Endothelial cell of umbilical vein (primary cell): ENCODE measurements around the gene RPS6KA1. TPM values are rescaled to one million over a fixed set of nuclear protein-coding genes. Genes with fewer than 3 reads are reported as not detected.

ENCODE experiments used
- BruUV-seq: library from RNA; stranded (reverse); fragments of 400-500 nt; replicated peaks from 2 replicates; lab custom pipeline; 2021; lab: Mats Ljungman, UMichigan
- CTCF ChIA-PET: fragments of 300-600, 350-600 bp; sonication (Branson Sonifier 250); formaldehyde crosslinking; loops from one replicate; lab custom pipeline; 2021; ENCODE audit warnings: antibody characterized with exemption, inconsistent platforms; lab: Charles Lee
- POLR2A ChIA-PET: fragments of 300-600, 350-600 bp; sonication (Branson Sonifier 250); formaldehyde crosslinking; loops from one replicate; lab custom pipeline; 2021; ENCODE audit warnings: antibody characterized with exemption, inconsistent platforms; lab: Charles Lee
- DNase-seq: peaks from one replicate; pipeline ENCODE4 v3.0.0-alpha.2; 2011; ENCODE audit warnings: low read depth, low spot score
- FAIRE-seq: peaks from 2 replicates; lab custom pipeline; 2011; peaks lifted over from hg19 to GRCh38; lab: Jason Lieb, UNC
- H2AFZ ChIP-seq: 2 replicates; pipeline ENCODE4 v1.6.0; 2012; ENCODE audit warnings: low read depth, low read length, control low read depth, inconsistent platforms
- H3K27ac ChIP-seq: 2 replicates; pipeline ENCODE4 v1.5.1; 2011; ENCODE audit warnings: low read depth, mild to moderate bottlenecking, control low read depth, low read length, moderate library complexity; ENCODE audit not compliant: insufficient read depth
- H3K27me3 ChIP-seq, 2 experiments: 2 replicates each; pipeline versions ENCODE4 v1.6.0 to v1.6.1; 2011; ENCODE audit warnings: low read length in 2 of 2, mixed read lengths in 1 of 2; ENCODE audit not compliant: control insufficient read depth in 2 of 2, insufficient read depth in 2 of 2
- H3K36me3 ChIP-seq, 2 experiments: 2 replicates in 1 of 2; 3 replicates in 1 of 2; pipeline ENCODE4 v1.5.1; 2011; ENCODE audit warnings: low read length in 2 of 2, mild to moderate bottlenecking in 1 of 2, moderate library complexity in 1 of 2; ENCODE audit not compliant: control insufficient read depth in 2 of 2, insufficient read depth in 2 of 2; ENCODE audit errors: extremely low read depth in 1 of 2
- H3K4me1 ChIP-seq: 3 replicates; pipeline ENCODE4 v1.5.1; 2011; ENCODE audit warnings: mild to moderate bottlenecking, low read length; ENCODE audit not compliant: control insufficient read depth, insufficient read depth; ENCODE audit errors: extremely low read depth
- H3K4me2 ChIP-seq: 2 replicates; pipeline ENCODE4 v1.6.1; 2011; ENCODE audit warnings: low read length, control low read depth, mixed read lengths; ENCODE audit not compliant: insufficient read depth
- H3K4me3 ChIP-seq, 3 experiments: fragments of 200-600 bp in 1 of 3; sonication (generic), shearing (Covaris generic) in 1 of 3; replicated peaks in 1 of 3; 2 replicates each; pipeline ENCODE4 v1.5.1; 2011 to 2016; ENCODE audit warnings: control low read depth in 3 of 3, low read length in 3 of 3, mild to moderate bottlenecking in 2 of 3, inconsistent platforms in 1 of 3, low read depth in 1 of 3, moderate library complexity in 1 of 3; ENCODE audit not compliant: insufficient read depth in 1 of 3
- H3K79me2 ChIP-seq: 2 replicates; pipeline ENCODE4 v1.6.0; 2012; ENCODE audit warnings: low read length, inconsistent platforms; ENCODE audit not compliant: control insufficient read depth, insufficient read depth
- H3K9ac ChIP-seq: replicated peaks from 2 replicates; pipeline ENCODE3; 2011; ENCODE audit warnings: low read length, control low read depth; ENCODE audit not compliant: insufficient read depth; ENCODE audit errors: extremely low read depth
- H3K9me1 ChIP-seq: replicated peaks from 3 replicates; pipeline ENCODE4 v1.6.0; 2011; ENCODE audit warnings: mild to moderate bottlenecking, low read length; ENCODE audit not compliant: control insufficient read depth, insufficient read depth; ENCODE audit errors: extremely low read depth
- H3K9me3 ChIP-seq: replicated peaks from 2 replicates; pipeline ENCODE4 v1.5.1; 2012; ENCODE audit warnings: low read length, inconsistent platforms; ENCODE audit not compliant: control insufficient read depth, insufficient read depth
- H4K20me1 ChIP-seq: replicated peaks from 2 replicates; pipeline ENCODE3; 2011; ENCODE audit warnings: mild to moderate bottlenecking, low read length; ENCODE audit not compliant: control insufficient read depth, insufficient read depth; ENCODE audit errors: extremely low read depth
- EZH2 ChIP-seq: IDR thresholded peaks from 2 replicates; pipeline ENCODE4 v1.6.1; 2012; ENCODE audit warnings: borderline replicate concordance, low read depth, mild to moderate bottlenecking, moderate library complexity, low read length, inconsistent platforms; ENCODE audit not compliant: severe bottlenecking
- FOS ChIP-seq: IDR thresholded peaks from 2 replicates; pipeline ENCODE4 v1.6.1; 2011; ENCODE audit warnings: mild to moderate bottlenecking, low read length, moderate library complexity, borderline replicate concordance; ENCODE audit not compliant: insufficient read depth
- MYC ChIP-seq: IDR thresholded peaks from one replicate; pipeline ENCODE4 v1.6.1; 2011; ENCODE audit warnings: mild to moderate bottlenecking, low read depth, low read length
- POLR2A ChIP-seq: IDR thresholded peaks from 2 replicates; pipeline ENCODE4 v1.6.1; 2012; ENCODE audit warnings: low read depth, mild to moderate bottlenecking, control low read depth, low read length
- dilution Hi-C: fragments of 300-500 bp; cut with MboI; formaldehyde crosslinking; loops from one replicate; pipeline ENCODE4 v1.15.0; 2019; ENCODE audit warnings: low sequenced_read_pairs; ENCODE audit not compliant: extremely low pct_ligation_motif_present
- intact Hi-C: fragments of 100-400 bp; cut with micrococcal nuclease; formaldehyde crosslinking; loops from one replicate; pipeline ENCODE4 v1.10.0; 2022
- polyA plus RNA-seq, 4 experiments: library from polyadenylated mRNA; depleted of rRNA in 3 of 4; stranded (reverse) in 3 of 4; unstranded in 1 of 4; fragments of >200 nt; gene quantifications; 2 replicates each; pipeline versions ENCODE4 v1.2.1 to v1.2.3, GENCODE V29; 2011 to 2012; ENCODE audit warnings: missing spikeins in 1 of 4
- total RNA-seq: library from RNA; stranded (reverse); gene quantifications from 2 replicates; pipeline ENCODE4 v1.2.3, GENCODE V29; 2021
- TF ChIP-seq, protein P1 (sequence below): IDR thresholded peaks from 2 replicates; pipeline ENCODE4 v1.6.1; 2011; ENCODE audit not compliant: insufficient read depth, insufficient read length
- TF ChIP-seq, protein P2 (sequence below), 2 donors: IDR thresholded peaks; 1 replicate in 1 of 2; 2 replicates in 1 of 2; pipeline ENCODE4 v1.5.1; 2011; ENCODE audit warnings: low read length in 2 of 2, mild to moderate bottlenecking in 2 of 2, moderate library complexity in 2 of 2, control low read depth in 1 of 2, inconsistent platforms in 1 of 2, low read depth in 1 of 2; ENCODE audit not compliant: insufficient read depth in 1 of 2; ENCODE audit errors: extremely low read depth in 1 of 2

RPS6KA1 gene
- total and polyA plus RNA-seq, 2 donors (not counting 3 experiments of a cell fraction or from before 2014, with no cell fraction given) = 6.7 to 15.5 TPM

DNA sequence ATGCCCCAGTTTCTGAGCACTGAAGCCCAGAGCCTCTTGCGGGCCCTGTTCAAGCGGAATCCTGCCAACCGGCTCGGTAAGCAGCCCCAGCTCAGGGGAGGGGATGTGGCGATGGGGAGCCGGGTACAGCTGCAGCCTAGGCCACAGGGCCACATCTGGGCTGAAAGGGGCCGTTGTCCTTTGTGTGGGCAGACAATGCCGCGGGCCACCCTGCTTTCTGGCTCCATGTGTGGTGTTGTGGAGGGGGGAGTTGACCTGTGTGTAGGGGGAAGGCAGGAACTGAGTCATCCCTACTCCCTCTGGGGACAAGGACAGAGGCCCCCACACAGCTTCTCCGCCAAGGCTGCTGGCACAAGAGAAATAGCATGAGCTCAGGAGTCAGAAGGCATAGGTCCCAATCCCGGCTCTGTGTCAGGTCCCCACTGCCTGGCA, 26.0 kb downstream of the RPS6KA1 start:
- intact Hi-C loops = no loop called here
- H2AFZ ChIP-seq = no peak overlapping the region
- H3K9me1 ChIP-seq = no peaks in the 10 kb centered on the region
- no peaks in the 10 kb centered on the region for H3K79me2 ChIP-seq
- no peaks in the 10 kb centered on the region for H3K27me3 ChIP-seq
- TF ChIP-seq EZH2 (no peak), FOS (no peak), MYC (no peak), POLR2A (no peak)
- TF ChIP-seq, protein P1, sequence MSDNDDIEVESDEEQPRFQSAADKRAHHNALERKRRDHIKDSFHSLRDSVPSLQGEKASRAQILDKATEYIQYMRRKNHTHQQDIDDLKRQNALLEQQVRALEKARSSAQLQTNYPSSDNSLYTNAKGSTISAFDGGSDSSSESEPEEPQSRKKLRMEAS = no peak
- H3K9ac ChIP-seq = no peak overlapping the region
- ChIA-PET CTCF (interaction anchor here (1.1 kb wide), 1 partner anchor 9 kb away, joined by 3 read pairs; no protein-coding TSS in a partner anchor), POLR2A (no interaction called here)
- no peaks in the 10 kb centered on the region for H3K9me3 ChIP-seq
- H3K4me3 ChIP-seq = no peak overlapping the region
- H3K4me2 ChIP-seq = no peak overlapping the region
- dilution Hi-C loops = no loop called here
- no peaks in the 10 kb centered on the region for H4K20me1 ChIP-seq
- H3K36me3 ChIP-seq = no peaks in the 10 kb centered on the region
- DNase-seq (no peak), FAIRE-seq (no peak)
- H3K4me1 ChIP-seq = no peaks in the 10 kb centered on the region
- BruUV-seq = no TSS peak
- H3K27ac ChIP-seq = no peak overlapping the region

DNA sequence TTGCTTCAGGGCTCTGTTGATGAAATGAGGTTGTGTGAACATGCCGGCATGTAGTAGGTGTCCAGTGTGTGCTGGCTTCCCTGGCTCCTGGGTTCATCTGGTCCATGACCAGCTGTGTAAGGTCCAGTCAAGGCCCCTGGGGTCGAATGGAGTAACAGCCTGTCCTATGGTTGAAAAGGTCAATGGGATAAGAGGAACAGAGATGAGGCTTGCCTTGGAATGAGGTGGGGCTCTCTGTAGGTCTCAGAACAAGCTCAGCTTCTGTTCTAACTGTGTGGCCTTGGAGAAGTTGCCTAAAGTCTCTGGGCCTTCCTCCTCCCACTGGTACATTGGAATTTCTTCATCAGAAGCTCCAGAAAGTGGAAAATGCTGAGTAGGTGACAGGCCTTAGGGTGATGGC, 26.6 kb downstream of the RPS6KA1 start:
- CTCF ChIA-PET = interaction anchor here (1.1 kb wide), 1 partner anchor 9 kb away, joined by 3 read pairs; no protein-coding TSS in a partner anchor
- Histone ChIP-seq H3K4me2 (no peak overlapping the region), H3K27ac (no peak overlapping the region), H3K9ac (no peak overlapping the region), H2AFZ (no peak overlapping the region), H3K36me3 (no peaks in the 10 kb centered on the region), H3K79me2 (no peaks in the 10 kb centered on the region), H3K9me1 (no peaks in the 10 kb centered on the region), H4K20me1 (no peaks in the 10 kb centered on the region), H3K27me3 (no peaks in the 10 kb centered on the region), H3K9me3 (no peaks in the 10 kb centered on the region), H3K4me1 (no peaks in the 10 kb centered on the region), H3K4me3 (no peak overlapping the region)
- TF ChIP-seq FOS (no peak), POLR2A (no peak), MYC (no peak)
- TF ChIP-seq, protein P2, sequence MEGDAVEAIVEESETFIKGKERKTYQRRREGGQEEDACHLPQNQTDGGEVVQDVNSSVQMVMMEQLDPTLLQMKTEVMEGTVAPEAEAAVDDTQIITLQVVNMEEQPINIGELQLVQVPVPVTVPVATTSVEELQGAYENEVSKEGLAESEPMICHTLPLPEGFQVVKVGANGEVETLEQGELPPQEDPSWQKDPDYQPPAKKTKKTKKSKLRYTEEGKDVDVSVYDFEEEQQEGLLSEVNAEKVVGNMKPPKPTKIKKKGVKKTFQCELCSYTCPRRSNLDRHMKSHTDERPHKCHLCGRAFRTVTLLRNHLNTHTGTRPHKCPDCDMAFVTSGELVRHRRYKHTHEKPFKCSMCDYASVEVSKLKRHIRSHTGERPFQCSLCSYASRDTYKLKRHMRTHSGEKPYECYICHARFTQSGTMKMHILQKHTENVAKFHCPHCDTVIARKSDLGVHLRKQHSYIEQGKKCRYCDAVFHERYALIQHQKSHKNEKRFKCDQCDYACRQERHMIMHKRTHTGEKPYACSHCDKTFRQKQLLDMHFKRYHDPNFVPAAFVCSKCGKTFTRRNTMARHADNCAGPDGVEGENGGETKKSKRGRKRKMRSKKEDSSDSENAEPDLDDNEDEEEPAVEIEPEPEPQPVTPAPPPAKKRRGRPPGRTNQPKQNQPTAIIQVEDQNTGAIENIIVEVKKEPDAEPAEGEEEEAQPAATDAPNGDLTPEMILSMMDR (IDR thresholded peaks at IDR 0.05; ENCODE audit: extremely low read depth in 1 of 2, insufficient read depth in 1 of 2, low read depth in 1 of 2, low read length in 2 of 2) = no peak
- FAIRE-seq = no peak
- dilution Hi-C loops (no loop called here), intact Hi-C loops (no loop called here)
- no TSS peak for BruUV-seq
- no peak for DNase-seq
- POLR2A ChIA-PET = no interaction called here
